Astrocyte (in vitro differentiated cells and primary cell): ENCODE data around the gene GNMT.

ENCODE experiments used
- CTCF ChIP-seq: IDR thresholded peaks from 2 replicates; pipeline ENCODE4 v1.5.1; 2011; ENCODE audit warnings: low read depth, mild to moderate bottlenecking, inconsistent platforms, low read length, moderate library complexity; ENCODE audit not compliant: insufficient read depth
- EZH2 ChIP-seq: IDR thresholded peaks from 2 replicates; pipeline ENCODE4 v1.6.1; 2012; ENCODE audit warnings: mild to moderate bottlenecking, low read length, inconsistent platforms; ENCODE audit not compliant: insufficient read depth

- TF ChIP-seq CTCF: no peak
- TF ChIP-seq EZH2: no peak
Measured at GRCh38 chr6:43013097-43013842, 52.7 kb downstream of the GNMT start.
